ENCODE measurements around the gene GALNT10. TPM values are rescaled to one million over a fixed set of nuclear protein-coding genes. Genes with fewer than 3 reads are reported as not detected.

The GALNT10 gene
- total RNA-seq, 1 experiment from 2014 or later = 51.5 TPM

Small RNAs within 50 kb of the gene (small RNA-seq; reads per million reads assigned to genes)
- 0.18 reads per million for gene MIR1294
- gene RN7SL655P = not detected

Other genes with a start within 250 kb of the GALNT10 start
- gene FAM114A2, start 151.8 kb upstream of the GALNT10 start, total RNA-seq (2014; rRNA removed; shearing (Covaris generic)) = 22.4 and 25.9 TPM in 2 replicates
- 40.6 and 52.3 TPM in 2 replicates for gene MFAP3, start 151.8 kb upstream of the GALNT10 start, total RNA-seq (2014; rRNA removed; shearing (Covaris generic))